PC-3 (cell line): Measurements from ENCODE around the gene GBE1. TPM values are rescaled to one million over a fixed set of nuclear protein-coding genes. Genes with fewer than 3 reads are reported as not detected.
A peak's percentile ranks its signal among the peaks of the same experiment; 100 is the strongest.

Experiments
- ATAC-seq: fragments of 200-7000 bp; cut with Tn5 transposase; 2 replicates; pipeline ENCODE4 v1.9.1; 2020; ENCODE audit warnings: mild to moderate bottlenecking, moderate library complexity
- BruUV-seq: library from RNA; stranded (reverse); fragments of 400-500 nt; replicated peaks from 2 replicates; lab custom pipeline; 2021; lab: Mats Ljungman, UMichigan
- CTCF ChIA-PET: fragments of 300-600 bp; sonication (Branson Sonifier 250); formaldehyde crosslinking; loops from one replicate; lab custom pipeline; 2022; ENCODE audit warnings: antibody characterized with exemption; lab: Charles Lee
- POLR2A ChIA-PET: fragments of 300-600 bp; sonication (Branson Sonifier 250); formaldehyde crosslinking; loops from one replicate; lab custom pipeline; 2022; ENCODE audit warnings: antibody characterized with exemption; ENCODE audit not compliant: unreplicated experiment; lab: Charles Lee
- DNase-seq: peaks from one replicate; pipeline ENCODE4 v3.0.0-alpha.2; 2015
- H2AFZ ChIP-seq: fragments of 300-600 bp; sonication (generic); 2 replicates; pipeline ENCODE4 v1.6.0; 2016; ENCODE audit warnings: antibody characterized with exemption, low read length
- H3F3A ChIP-seq: fragments of 300-600 bp; sonication (generic); one replicate; pipeline ENCODE4 v1.6.0; 2017; ENCODE audit warnings: antibody characterized with exemption, low read length, control low read depth, mild to moderate bottlenecking; ENCODE audit not compliant: unreplicated experiment
- H3K27ac ChIP-seq: fragments of 300-600 bp; sonication (generic); 2 replicates; pipeline ENCODE4 v1.5.1; 2016; ENCODE audit warnings: mild to moderate bottlenecking, low read length
- H3K27me3 ChIP-seq: fragments of 300-600 bp; sonication (generic); 2 replicates; pipeline ENCODE4 v1.6.1; 2016; ENCODE audit warnings: low read length, mixed read lengths
- H3K36me3 ChIP-seq: fragments of 300-600 bp; sonication (generic); 2 replicates; pipeline ENCODE4 v1.6.1; 2016; ENCODE audit warnings: low read depth, mixed run types, low read length, mixed read lengths
- H3K4me1 ChIP-seq: fragments of 300-600 bp; sonication (generic); 2 replicates; pipeline ENCODE4 v1.5.1; 2016; ENCODE audit warnings: low read length; ENCODE audit not compliant: insufficient read depth
- H3K4me2 ChIP-seq: fragments of 300-600 bp; sonication (generic); 2 replicates; pipeline ENCODE4 v1.6.0; 2016; ENCODE audit warnings: low read length
- H3K4me3 ChIP-seq: fragments of 300-600 bp; sonication (generic); 2 replicates; pipeline ENCODE4 v1.5.1; 2016; ENCODE audit warnings: mild to moderate bottlenecking, low read length, mixed read lengths
- H3K79me2 ChIP-seq: fragments of 300-600 bp; sonication (generic); 2 replicates; pipeline ENCODE4 v1.6.1; 2017; ENCODE audit warnings: low read length, mixed read lengths
- H3K9ac ChIP-seq: fragments of 300-600 bp; sonication (generic); 2 replicates; pipeline ENCODE4 v1.6.0; 2016; ENCODE audit warnings: mild to moderate bottlenecking, low read length
- H3K9me2 ChIP-seq: fragments of 300-600 bp; sonication (generic); replicated peaks from 2 replicates; pipeline ENCODE4 v1.6.1; 2016; ENCODE audit warnings: mixed run types, low read length, mixed read lengths
- H3K9me3 ChIP-seq: fragments of 300-600 bp; sonication (generic); 2 replicates; pipeline ENCODE4 v1.6.1; 2016; ENCODE audit warnings: low read length, mixed read lengths
- H4K20me1 ChIP-seq: fragments of 300-600 bp; sonication (generic); 2 replicates; pipeline ENCODE4 v1.6.1; 2016; ENCODE audit warnings: low read length, mixed read lengths
- CTCF ChIP-seq: fragments of 300-600 bp; sonication (generic); conservative IDR thresholded peaks from 2 replicates; pipeline ENCODE4 v1.5.1; 2017; ENCODE audit warnings: antibody characterized with exemption, low read depth, mild to moderate bottlenecking, low read length
- EZH2 ChIP-seq: fragments of 300-600 bp; sonication (generic); IDR thresholded peaks from one replicate; pipeline ENCODE4 v1.6.1; 2017; ENCODE audit warnings: antibody characterized with exemption, mild to moderate bottlenecking, low read length; ENCODE audit not compliant: unreplicated experiment
- EZH2phosphoT487 ChIP-seq: fragments of 300-600 bp; sonication (generic); IDR thresholded peaks from 2 replicates; pipeline ENCODE4 v1.6.1; 2018; ENCODE audit warnings: mild to moderate bottlenecking, antibody characterized with exemption, low read length, borderline replicate concordance
- intact Hi-C: fragments of 100-400 bp; cut with micrococcal nuclease; formaldehyde crosslinking; loops from 2 replicates; pipeline ENCODE4 v1.9.0; 2023
- total RNA-seq: library from RNA; depleted of rRNA; stranded (reverse); fragments of >200 nt; gene quantifications from 2 replicates; pipeline ENCODE4 v1.2.3, GENCODE V29; 2014

GBE1 gene
- total RNA-seq, 1 experiment from 2014 or later, result 57.7 TPM

GRCh38 chr3:81443958-81444357 lies 317.5 kb downstream of the GBE1 start:
- Histone ChIP-seq H3K4me1 (peaks cover 27% of the 10 kb centered on the region), H3K36me3 (no peaks in the 10 kb centered on the region), H3K79me2 (no peaks in the 10 kb centered on the region), H3F3A (no peaks in the 10 kb centered on the region), H3K9me3 (no peaks in the 10 kb centered on the region), H4K20me1 (no peaks in the 10 kb centered on the region), H3K27me3 (no peaks in the 10 kb centered on the region), H3K4me3 (no peak overlapping the region), H2AFZ (peak overlapping the region; percentile 42), H3K9me2 (no peaks in the 10 kb centered on the region), H3K27ac (peak overlapping the region; percentile 88), H3K9ac (peak overlapping the region; percentile 42), H3K4me2 (peak overlapping the region; percentile 32)
- DNase-seq (peak; percentile 86), ATAC-seq (peak; percentile 78)
- no peak for TF ChIP-seq EZH2phosphoT487
- TF ChIP-seq CTCF, result no peak
- TF ChIP-seq EZH2, result no peak
- BruUV-seq, result no TSS peak
- CTCF ChIA-PET, result no interaction called here
- POLR2A ChIA-PET, result no interaction called here
- intact Hi-C loops, result no loop called here

- H3K9me3 ChIP-seq, result no peaks in the 10 kb centered on the region
- peak overlapping the region; percentile 40; the same call in 1 of the 2 replicates for H2AFZ ChIP-seq
- intact Hi-C loops, result no loop called here
- ATAC-seq (peak; percentile 18), DNase-seq (no peak)
- H3K27ac ChIP-seq, result peak overlapping the region; percentile 88
- H3K4me3 ChIP-seq, result no peak overlapping the region
- no peaks in the 10 kb centered on the region for H4K20me1 ChIP-seq
- H3K9me2 ChIP-seq, result no peaks in the 10 kb centered on the region
- ChIA-PET POLR2A (no interaction called here), CTCF (no interaction called here)
- TF ChIP-seq CTCF, result no peak
- TF ChIP-seq EZH2, result no peak
- no peak for TF ChIP-seq EZH2phosphoT487
- no peaks in the 10 kb centered on the region for H3K27me3 ChIP-seq
- peak overlapping the region; percentile 32 for H3K4me2 ChIP-seq
- H3K9ac ChIP-seq, result peak overlapping the region; percentile 57
- H3K4me1 ChIP-seq, result peaks cover 27% of the 10 kb centered on the region
- BruUV-seq, result no TSS peak
- H3F3A ChIP-seq, result no peaks in the 10 kb centered on the region
- H3K36me3 ChIP-seq, result no peaks in the 10 kb centered on the region
- no peaks in the 10 kb centered on the region for H3K79me2 ChIP-seq
Measured at GRCh38 chr3:81443457-81443782, 318.0 kb downstream of the GBE1 start.

- Histone ChIP-seq H2AFZ (peak overlapping the region; percentile 40), H3K9me3 (no peaks in the 10 kb centered on the region), H3F3A (no peaks in the 10 kb centered on the region), H3K9me2 (no peaks in the 10 kb centered on the region), H3K4me1 (peaks cover 27% of the 10 kb centered on the region), H3K79me2 (no peaks in the 10 kb centered on the region), H3K27me3 (no peaks in the 10 kb centered on the region), H3K27ac (peak overlapping the region; percentile 88), H3K4me3 (no peak overlapping the region), H4K20me1 (no peaks in the 10 kb centered on the region), H3K36me3 (no peaks in the 10 kb centered on the region), H3K4me2 (peak overlapping the region; percentile 32), H3K9ac (peak overlapping the region; percentile 57)
- BruUV-seq, result no TSS peak
- TF ChIP-seq CTCF, result no peak
- TF ChIP-seq EZH2phosphoT487, result no peak
- no peak for TF ChIP-seq EZH2
- ChIA-PET CTCF (no interaction called here), POLR2A (no interaction called here)
- ATAC-seq, result peak; percentile 59
- DNase-seq, result peak; percentile 36
- intact Hi-C loops, result no loop called here
Measured at GRCh38 chr3:81442758-81443456, 318.5 kb downstream of the GBE1 start.
